ENCODE data around the gene HSD17B2.

GRCh38 chr16:82082097-82082496, 47.0 kb downstream of the HSD17B2 start:
- TF ChIP-seq CTCF (conservative IDR thresholded peaks at IDR 0.05) (no peak), ZFX (IDR thresholded peaks at IDR 0.05) (no peak)
